C4-2B (cell line): ENCODE data around the gene MRFAP1L1.

Experiments
- H3K27ac ChIP-seq: fragments of 450-650 bp; 2 replicates; pipeline ENCODE4 v1.5.1; 2017
- ZFX ChIP-seq: fragments of 450-650 bp; IDR thresholded peaks from 2 replicates; pipeline ENCODE4 v1.6.1; 2017
- TF ChIP-seq, protein P1 (sequence below): fragments of 450-650 bp; conservative IDR thresholded peaks from 2 replicates; pipeline ENCODE4 v1.5.1; 2017; ENCODE audit warnings: mild to moderate bottlenecking

MRFAP1L1 gene

DNA sequence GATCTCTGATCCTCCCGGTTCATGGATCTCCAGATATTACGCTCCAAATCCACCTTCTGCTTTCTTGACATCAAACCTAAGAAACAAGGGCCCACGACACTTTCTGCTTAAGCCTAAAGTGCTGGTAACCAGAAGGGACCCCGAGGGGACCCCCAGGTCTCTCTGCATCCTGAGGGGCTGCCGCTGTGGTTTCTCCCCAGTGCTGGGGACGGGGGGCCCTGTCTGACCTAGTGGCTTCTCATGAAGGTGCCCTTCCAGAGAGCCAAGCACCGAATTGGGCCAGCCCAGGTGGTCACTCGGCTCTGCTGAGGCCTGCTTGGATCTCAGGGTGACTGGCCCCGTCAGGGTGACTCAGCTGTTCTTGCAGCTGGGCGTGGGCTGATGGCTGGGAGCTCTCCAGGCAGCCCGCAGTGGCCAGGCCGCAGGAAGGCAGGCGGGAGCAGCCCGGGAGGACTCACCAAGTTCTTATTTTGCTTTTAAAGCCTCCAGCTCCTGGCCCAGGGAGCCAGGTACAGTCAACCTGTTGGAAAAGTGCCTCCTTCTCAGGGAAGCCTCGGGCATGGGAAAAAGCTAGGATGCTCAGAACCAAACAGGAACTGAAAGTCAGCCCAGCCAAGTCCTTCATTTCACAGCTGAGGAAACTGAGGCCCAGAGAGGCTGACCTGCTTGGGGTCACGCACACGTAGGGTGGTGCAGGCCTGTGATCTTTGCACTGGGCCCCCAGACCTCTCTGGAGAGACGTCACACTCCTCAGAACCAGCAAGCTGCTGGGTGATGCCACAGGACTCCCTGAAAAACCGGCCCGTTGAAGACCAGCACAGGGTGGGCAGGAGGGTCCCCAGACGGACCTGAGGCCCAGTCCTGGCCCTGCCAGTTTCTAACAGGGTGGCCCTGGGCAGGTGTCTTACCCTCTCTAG is 23.0 kb upstream of the MRFAP1L1 start:
- peak overlapping the region; percentile 6; the same call in 1 of the 2 replicates for H3K27ac ChIP-seq
- TF ChIP-seq, protein P1, sequence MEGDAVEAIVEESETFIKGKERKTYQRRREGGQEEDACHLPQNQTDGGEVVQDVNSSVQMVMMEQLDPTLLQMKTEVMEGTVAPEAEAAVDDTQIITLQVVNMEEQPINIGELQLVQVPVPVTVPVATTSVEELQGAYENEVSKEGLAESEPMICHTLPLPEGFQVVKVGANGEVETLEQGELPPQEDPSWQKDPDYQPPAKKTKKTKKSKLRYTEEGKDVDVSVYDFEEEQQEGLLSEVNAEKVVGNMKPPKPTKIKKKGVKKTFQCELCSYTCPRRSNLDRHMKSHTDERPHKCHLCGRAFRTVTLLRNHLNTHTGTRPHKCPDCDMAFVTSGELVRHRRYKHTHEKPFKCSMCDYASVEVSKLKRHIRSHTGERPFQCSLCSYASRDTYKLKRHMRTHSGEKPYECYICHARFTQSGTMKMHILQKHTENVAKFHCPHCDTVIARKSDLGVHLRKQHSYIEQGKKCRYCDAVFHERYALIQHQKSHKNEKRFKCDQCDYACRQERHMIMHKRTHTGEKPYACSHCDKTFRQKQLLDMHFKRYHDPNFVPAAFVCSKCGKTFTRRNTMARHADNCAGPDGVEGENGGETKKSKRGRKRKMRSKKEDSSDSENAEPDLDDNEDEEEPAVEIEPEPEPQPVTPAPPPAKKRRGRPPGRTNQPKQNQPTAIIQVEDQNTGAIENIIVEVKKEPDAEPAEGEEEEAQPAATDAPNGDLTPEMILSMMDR: no peak
- no peak for TF ChIP-seq ZFX

DNA sequence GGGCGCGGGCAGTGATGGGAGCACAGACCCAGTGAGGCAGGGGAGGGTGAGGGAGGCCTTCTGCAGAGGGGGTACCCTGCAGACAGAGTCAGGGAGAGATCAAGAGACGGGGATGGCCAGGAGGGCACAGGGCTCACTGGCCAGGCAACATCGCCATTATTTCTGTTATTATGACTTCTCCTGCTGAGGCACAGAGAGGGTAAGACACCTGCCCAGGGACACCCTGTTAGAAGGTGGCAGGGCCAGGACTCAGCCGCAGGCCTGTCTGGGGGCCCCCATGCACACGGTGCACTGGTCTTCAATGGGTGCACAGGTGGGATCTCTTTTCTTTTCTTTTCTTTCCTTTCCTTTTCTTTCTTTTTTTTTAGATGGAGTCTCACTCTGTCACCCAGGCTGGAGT is 22.1 kb upstream of the MRFAP1L1 start:
- peak overlapping the region; percentile 6; the same call in 1 of the 2 replicates for H3K27ac ChIP-seq
- TF ChIP-seq ZFX: no peak
- TF ChIP-seq, protein P1: no peak

DNA sequence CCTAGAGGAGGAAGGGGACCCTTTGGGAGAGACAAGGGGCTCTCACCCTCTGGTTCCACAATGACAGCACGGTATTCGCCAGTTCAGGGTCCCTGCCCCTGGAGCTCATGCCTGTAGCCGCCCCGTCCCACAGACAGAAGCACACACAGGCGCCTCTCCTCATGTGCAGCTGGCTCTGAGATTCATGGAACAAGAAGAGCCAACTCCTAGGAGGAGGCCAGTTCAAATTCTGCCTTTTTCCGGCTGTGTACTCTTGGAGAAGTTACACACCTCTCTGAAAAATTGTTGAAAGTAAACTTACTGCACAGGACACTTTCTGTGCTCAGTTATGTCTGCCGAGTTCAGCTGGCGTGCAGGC is 21.6 kb upstream of the MRFAP1L1 start:
- TF ChIP-seq, protein P1: no peak
- no peak for TF ChIP-seq ZFX
- no peak overlapping the region for H3K27ac ChIP-seq

DNA sequence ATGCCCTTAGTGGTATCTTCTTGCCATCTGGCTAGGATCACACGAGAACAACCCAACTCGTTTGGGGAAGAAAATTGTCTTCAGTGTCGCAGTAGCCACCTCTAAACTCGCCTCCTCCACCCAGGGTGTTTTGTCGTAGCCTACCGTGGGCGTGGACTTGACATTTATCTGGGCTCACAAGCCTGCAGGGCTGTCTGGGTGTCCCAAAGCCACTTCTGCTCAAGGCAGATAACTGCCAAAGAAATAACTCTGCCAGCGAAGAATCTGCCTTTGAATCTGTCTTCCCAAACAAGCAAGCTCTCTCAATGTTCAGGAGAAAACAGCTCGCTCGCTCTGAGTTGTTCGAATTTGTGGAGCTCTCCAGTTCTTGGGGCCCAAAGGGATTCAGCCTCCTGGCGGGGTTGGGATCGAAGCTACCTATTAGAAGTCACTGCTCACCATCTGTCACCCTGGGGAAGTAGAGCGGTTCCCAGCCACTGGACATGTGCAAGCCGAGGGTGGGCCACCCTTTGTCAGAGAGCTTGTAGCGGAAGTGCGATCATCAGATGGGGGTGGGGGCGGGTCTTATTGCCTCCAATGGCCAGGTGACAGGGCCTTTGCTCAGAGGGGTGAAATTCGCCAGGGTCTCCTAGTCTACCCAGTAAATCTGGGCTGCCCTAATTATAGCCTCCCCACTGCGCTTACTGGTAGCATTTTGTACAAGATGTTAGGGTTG is 21.1 kb upstream of the MRFAP1L1 start:
- TF ChIP-seq ZFX: no peak
- TF ChIP-seq, protein P1: no peak
- no peak overlapping the region for H3K27ac ChIP-seq

DNA sequence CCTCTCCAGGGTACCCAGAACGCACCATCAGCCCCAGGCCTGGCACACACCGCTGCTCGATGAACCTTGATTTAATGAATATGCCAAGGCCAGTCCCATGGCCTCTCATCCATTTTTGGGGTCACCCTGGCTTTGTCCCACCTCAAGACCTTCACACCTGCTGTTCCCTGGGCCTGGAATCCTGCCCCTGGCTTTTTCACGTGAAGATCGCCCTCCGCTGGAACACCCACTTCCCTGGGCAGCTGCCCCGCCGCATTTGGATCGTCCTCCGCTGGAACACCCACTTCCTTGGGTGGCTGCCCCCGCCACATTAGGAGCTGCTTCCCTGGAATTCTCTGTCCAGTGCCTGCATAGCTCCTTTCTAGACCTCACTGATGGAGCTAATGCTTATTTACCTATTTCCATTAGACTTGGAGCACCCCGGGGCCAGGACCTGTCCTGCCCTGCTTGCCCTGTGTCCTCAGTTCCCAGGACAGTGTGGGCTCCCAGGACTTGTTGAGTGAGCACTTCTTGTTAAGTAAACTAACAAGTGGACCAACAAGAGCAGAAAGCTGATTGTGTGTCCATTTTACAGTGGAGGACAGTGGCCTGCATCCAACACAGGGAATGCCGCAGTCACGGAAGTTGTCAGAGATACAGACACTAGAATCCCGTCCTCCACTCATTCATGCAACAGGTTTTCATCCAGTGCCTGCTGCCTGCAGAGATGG is 18.8 kb upstream of the MRFAP1L1 start:
- H3K27ac ChIP-seq: peak overlapping the region; percentile 46
- TF ChIP-seq ZFX: no peak
- TF ChIP-seq, protein P1: no peak

DNA sequence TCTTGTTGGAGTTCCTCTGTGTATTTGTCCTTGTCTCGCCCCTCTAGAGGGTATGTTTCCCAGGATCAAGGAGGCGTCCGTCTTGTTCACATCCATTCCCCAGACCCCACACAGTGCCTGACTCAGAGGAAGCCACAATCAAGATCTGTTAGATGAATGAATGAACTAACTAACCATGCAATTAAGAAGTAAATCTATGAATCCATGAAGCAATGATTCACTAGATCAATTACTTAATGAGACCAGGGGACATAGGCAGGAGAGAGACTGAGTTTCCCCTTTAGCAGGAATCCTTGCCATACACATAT is 18.2 kb upstream of the MRFAP1L1 start:
- H3K27ac ChIP-seq: peak overlapping the region; percentile 46
- TF ChIP-seq, protein P1: no peak
- TF ChIP-seq ZFX: no peak
